GM12864 (cell line): ENCODE measurements around the gene NDFIP2.

Experiments
- DNase-seq: peaks from one replicate; pipeline ENCODE4 v3.0.0-alpha.2; 2011; ENCODE audit warnings: low read depth
- H3K4me3 ChIP-seq: 2 replicates; pipeline ENCODE4 v1.5.1; 2011; ENCODE audit warnings: mild to moderate bottlenecking, low read depth, low read length, control low read depth
- TF ChIP-seq, protein P1 (sequence below): IDR thresholded peaks from 2 replicates; pipeline ENCODE4 v1.5.1; 2011; ENCODE audit warnings: low read depth, mild to moderate bottlenecking, moderate library complexity, low read length, control low read depth, inconsistent platforms; ENCODE audit errors: missing control alignments

Gene NDFIP2

GRCh38 chr13:79500829-79501228 is 19.9 kb downstream of the NDFIP2 start:
- TF ChIP-seq, protein P1, sequence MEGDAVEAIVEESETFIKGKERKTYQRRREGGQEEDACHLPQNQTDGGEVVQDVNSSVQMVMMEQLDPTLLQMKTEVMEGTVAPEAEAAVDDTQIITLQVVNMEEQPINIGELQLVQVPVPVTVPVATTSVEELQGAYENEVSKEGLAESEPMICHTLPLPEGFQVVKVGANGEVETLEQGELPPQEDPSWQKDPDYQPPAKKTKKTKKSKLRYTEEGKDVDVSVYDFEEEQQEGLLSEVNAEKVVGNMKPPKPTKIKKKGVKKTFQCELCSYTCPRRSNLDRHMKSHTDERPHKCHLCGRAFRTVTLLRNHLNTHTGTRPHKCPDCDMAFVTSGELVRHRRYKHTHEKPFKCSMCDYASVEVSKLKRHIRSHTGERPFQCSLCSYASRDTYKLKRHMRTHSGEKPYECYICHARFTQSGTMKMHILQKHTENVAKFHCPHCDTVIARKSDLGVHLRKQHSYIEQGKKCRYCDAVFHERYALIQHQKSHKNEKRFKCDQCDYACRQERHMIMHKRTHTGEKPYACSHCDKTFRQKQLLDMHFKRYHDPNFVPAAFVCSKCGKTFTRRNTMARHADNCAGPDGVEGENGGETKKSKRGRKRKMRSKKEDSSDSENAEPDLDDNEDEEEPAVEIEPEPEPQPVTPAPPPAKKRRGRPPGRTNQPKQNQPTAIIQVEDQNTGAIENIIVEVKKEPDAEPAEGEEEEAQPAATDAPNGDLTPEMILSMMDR: no peak
- no peak for DNase-seq
- no peak overlapping the region for H3K4me3 ChIP-seq

GRCh38 chr13:79501538-79502232 is 20.7 kb downstream of the NDFIP2 start:
- H3K4me3 ChIP-seq: no peak overlapping the region
- TF ChIP-seq, protein P1: no peak
- DNase-seq: no peak

DNA sequence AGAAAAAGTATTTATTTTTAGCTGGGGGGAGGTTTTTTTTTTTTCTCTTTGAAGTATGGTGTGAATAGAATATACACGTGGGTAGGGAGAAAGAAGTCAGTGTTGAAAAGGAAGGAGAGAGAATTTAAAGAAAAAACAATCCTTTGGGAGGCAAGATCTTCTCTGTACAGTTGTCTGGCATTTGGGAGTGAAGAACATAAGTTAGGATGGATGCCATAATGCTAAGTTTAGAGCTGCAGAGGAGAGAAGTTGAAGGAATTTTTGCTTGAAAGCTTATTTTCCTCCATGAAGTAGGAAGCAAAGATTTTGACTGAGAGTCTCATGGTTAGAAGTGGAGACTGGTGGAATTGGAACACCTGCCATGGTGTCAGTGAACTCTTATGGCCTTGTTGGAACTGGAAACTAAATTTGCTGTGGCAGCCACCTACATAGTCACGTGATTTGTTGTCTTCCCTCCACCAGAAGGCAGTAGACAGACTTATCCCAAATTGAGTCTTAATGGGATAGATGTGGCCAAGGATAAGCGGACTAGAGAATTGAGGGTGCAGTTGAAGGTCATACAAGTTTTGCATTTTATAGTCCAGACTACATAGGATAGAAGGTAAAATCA is 22.0 kb downstream of the NDFIP2 start:
- TF ChIP-seq, protein P1: no peak
- no peak overlapping the region for H3K4me3 ChIP-seq
- no peak for DNase-seq

- H3K4me3 ChIP-seq: no peak overlapping the region
- no peak for DNase-seq
Measured at GRCh38 chr13:79503473-79504017, 22.6 kb downstream of the NDFIP2 start.

DNA sequence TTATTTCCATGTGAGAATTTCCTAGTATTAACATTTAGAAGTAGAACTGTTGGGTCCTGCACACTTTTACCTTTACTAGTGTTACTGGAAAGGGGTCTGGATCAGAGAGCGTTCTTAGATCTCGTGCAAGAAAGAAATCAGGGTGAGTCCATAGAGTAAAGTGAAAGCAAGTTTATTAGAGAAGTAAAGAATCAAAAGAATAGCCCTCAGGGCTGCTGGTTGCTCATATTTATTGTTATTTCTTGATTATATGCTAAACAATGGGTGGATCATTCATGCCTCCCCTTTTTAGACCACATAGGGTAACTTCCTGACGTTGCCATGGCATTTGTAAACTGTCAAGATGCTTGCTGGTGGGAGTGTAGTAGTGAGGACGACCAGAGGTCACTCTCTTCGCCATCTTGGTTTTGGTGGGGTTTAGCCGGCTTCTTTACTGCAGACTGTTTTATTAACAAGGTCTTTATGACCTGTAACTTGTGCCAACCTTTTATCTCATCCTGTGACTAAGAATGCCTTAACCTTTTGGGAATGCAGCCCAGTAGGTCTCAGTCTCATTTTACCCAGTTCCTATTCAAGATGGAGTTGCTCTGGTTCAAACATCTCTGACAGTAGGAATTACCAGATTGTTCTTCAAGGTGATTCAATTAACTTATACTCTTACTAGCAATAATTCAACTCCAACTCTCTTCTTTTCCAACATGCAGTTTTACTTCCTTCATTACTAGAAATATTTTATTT is 27.4 kb downstream of the NDFIP2 start:
- no peak overlapping the region for H3K4me3 ChIP-seq
- no peak for DNase-seq
- TF ChIP-seq, protein P1: no peak

More at GRCh38 chr13:79503473-79504017, 22.6 kb downstream of the NDFIP2 start:
- TF ChIP-seq, protein P1: no peak

DNA sequence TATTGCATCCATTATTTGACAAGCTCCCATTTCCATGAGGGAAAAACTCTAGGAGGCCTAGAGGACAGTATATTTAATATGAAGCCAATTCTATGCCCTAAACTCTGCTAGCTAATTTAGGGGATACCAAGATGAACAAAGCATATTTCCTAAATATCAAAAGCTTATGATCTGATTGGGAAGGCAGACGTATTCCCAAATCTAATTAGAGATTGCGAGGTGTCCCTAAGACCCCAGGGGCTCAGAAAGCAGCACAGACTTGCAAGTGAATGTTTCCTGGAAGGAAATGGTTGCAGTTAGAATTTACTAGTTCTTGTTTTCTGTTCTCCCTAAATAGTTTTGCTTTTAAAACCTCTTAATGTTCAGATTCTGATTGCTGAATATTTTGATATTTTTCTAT is 30.7 kb downstream of the NDFIP2 start:
- DNase-seq: no peak
- TF ChIP-seq, protein P1: no peak
- H3K4me3 ChIP-seq: no peak overlapping the region
